Occipital lobe (tissue), 3 donors: ENCODE data around the gene DDI2. TPM values are rescaled to one million over a fixed set of nuclear protein-coding genes. Genes with fewer than 3 reads are reported as not detected.
A peak's percentile ranks its signal among the peaks of the same experiment; 100 is the strongest.

Experiments
- DNase-seq: peaks from one replicate; lab custom pipeline; 2025; lab: John Stamatoyannopoulos, UW
- small RNA-seq: library from RNA; depleted of rRNA; stranded (forward); fragments of <200 nt; gene quantifications from one replicate; pipeline ENCODE3, GENCODE V24; 2014
- total RNA-seq: library from RNA; depleted of rRNA; stranded (reverse); fragments of >200 nt; gene quantifications from one replicate; pipeline ENCODE4 v1.2.3, GENCODE V29; 2014

Gene DDI2
- total RNA-seq, 1 donor from 2014 or later = 20.9 TPM

DNA sequence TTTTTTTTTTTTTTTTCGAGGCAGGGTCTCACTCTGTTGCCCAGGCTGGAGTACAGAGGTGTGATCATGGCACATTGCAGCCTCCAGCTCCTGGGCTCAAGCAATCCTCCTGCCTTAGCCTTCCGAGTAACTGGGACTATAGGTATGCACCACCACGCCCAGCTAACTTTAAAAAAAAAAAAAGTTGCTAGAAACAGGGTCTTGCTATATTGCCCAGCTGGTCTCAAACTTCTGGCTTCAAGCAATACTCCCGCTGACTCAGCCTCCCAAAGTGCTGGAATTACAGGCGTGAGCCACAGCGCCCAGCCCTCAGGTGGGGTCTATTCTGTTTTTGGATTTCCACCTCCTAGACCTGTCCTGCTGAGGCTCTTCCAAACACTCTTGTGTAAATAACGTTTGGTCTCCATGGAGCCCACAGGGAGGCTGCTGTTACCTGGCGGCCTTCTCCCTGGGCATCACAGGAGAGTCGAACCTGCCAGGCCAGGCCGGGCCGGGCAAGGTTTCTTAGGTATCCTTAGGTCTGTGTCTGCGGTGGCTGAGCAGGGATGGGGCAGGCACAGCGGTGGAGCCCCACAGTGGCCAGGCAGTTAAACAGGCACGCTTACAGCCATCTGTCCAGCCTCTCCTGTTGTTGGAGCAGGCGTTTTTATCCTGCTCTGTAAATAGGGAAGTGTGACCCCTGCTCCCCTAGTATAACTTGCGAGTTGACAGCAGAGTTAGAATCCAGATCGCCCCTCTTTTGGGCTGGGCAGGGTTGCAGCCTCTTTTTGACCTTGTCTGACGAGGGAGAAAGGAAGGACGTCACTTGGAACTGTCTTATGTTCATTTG, 85.7 kb downstream of the DDI2 start:
- no peak for DNase-seq

DNA sequence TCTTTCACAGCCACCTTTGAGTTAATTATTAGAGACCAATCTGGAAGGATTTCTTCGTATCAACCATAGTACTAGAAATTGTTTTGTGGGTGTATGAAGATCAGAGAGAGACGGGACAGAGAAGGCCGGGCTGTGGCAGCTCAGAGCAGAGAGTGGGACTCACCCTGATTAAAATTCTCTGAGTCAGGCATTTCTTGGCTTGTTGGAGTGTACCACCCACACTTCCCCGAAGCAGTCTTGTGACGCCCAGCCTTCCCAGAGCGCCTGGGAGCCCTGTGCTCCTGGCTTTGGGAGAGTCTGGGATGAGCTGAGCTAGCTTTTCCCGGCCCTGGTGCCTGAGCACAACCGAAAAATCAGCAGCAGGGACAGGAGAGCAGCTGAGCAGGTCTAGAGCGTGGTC, 86.3 kb downstream of the DDI2 start:
- peak; percentile 81 for DNase-seq

DNA sequence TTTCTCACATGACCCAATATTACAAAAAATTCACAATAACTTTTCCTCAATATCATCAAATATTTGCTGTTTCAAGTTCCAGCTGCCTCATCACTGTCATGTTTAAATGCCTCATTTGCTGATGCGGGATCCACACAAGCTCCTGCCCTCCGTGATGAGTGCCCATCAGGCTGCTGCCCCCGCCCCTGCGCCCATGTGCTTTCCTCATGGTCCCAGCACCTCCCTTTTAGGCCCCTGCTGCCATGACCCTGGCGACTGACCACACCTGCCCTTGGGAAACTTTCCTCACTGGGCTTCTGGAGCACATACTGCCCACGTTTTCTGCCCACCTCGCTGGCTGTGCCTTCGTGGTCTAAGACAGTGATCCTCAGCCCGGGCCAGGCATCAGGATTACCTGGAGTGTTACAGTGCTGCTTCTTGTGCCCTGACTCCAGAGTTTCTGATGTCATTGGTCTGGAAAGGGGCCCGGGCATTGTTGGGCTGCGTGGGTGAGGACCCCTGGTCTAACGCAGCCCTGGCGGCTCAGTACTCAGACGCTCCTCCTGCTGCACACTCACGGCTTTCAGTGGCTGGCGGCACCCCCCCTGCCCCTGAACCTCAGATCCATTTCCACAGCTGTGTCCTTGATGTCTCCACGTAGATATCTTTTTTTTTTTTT, 87.4 kb downstream of the DDI2 start:
- no peak for DNase-seq

DNA sequence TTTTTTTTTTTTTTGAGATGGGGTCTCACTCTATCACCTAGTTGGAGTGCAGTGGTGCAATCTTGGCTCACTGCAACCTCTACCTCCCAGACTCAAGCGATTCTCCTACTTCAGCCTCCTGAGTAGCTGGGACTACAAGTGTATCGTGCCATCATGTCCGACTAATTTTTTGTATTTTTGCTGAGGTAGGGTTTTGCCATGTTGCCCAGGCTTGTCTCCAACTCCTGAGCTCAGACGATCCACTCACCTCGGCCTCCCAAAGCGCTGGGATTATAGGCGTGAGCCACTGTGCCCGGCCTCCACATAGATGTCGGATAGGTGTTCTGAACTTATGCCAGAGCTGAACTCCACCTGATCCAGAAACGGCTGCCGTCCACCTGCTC, 87.9 kb downstream of the DDI2 start:
- no peak for DNase-seq

DNA sequence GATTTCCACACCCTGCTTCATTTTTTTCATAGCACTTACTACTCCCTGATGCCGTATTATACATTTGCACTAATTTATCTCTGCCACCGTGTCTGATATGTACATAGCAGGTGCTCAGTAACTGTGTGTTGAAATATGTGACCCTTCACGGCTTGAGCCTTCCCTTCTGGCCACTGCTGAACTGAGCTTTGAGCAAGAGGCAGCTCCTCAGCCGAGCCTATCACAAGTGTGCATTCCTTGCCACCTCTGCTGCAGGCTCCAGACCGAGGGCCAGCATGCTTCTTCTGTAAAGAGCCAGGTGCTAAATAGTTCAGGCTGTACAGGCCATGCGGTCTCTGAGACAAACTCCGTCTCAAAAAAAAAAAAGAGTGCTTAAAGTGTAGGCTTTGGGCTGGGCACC, 89.5 kb downstream of the DDI2 start:
- DNase-seq = no peak

DNA sequence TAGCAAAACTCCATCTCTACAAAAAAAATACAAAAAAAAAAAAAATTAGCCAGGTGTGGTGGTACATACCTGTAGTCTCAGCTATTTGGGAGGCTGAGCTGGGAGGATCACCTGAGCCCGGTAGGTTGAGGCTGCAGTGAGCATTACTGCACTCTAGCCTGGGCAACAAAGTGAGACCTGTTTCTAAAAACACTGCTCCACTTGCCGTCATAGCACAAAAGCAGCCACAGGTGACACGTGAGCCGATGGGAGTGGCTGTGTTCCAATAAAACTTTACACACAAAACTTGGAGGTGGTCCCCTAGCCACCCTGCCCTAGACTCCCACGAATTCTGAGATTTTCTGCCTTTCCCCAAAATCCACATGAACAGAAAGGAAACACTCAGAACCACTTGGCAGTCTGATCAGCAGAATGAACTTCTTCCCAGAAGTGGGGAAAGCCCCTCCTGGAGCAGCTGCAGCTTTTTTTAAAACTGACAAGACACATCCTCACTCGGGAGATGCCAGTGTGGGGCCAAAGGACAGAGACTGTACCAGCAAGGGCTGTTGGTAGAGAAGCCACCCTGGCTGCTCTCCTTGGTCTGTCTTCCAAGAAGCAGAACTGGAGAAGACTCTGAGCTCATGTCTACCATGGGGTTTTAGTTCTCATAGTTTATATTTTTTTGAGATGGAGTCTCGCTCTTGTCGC, 90.1 kb downstream of the DDI2 start:
- DNase-seq = no peak

DNA sequence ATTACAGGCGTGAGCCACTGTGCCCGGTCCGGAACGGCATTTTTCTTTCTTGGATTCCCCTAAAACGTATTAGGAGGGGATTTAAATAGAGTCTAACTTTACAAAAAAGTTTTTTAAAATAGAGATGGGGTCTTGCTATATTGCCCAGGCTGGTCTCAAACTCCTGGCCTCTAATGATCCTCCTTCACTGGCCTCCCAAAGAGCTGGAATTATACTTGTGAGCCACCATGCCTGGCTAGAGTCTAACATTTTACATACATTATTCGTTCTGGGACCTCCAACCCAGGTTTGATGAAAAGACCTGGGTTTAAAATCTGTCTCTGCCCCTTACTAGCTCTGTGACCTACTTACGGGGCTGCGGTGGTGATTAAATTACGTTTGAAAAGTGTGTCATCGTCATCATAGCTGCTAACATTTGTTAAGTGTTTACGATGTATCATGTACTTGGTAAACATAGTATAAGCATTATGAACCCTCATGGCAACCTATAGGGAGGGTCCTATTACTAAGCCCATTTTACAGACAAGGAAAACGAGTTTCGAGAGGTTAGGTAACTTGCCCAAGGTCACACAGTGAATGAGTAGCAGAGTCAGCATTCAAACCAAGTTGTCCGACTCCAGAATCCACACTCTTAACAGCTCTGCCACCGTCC, 91.4 kb downstream of the DDI2 start:
- no peak for DNase-seq

DNA sequence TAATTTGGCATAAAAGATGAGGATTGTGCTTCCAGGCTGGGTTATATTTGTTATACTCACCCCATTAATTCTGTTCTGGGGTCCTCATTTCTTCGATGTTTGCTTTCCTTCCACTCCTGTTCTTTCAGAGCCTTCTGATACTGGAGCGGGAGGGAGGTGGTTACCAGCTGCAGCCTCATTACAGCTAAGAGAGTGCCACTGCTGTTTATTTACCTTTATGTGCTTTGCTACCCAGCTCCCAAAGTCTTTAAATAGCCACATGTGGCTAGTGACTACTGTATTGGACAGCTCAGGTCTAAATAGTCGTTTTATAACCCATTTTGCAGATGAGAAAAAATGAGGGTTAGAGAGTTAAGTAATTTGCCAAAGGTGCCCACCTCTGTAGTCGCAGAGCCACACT, 92.0 kb downstream of the DDI2 start:
- DNase-seq = no peak

DNA sequence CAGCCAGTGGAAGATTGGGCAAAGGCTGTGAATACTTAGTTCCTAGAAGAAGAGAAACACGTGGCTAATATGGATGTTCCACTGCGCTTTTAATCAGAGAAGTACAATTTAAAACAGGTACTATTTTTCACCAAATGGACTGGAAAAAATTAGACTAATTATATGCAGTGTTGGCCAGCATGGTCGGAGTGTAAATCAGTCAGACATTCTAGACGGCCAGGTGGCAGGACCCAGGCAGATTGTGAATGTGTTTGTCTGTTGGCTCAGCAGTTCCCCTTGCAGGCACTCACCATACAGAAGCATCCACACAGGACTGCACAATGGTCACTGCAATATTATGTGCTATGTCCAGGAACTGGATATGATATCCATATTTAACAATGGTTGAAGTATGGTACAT, 94.9 kb downstream of the DDI2 start:
- DNase-seq = no peak

DNA sequence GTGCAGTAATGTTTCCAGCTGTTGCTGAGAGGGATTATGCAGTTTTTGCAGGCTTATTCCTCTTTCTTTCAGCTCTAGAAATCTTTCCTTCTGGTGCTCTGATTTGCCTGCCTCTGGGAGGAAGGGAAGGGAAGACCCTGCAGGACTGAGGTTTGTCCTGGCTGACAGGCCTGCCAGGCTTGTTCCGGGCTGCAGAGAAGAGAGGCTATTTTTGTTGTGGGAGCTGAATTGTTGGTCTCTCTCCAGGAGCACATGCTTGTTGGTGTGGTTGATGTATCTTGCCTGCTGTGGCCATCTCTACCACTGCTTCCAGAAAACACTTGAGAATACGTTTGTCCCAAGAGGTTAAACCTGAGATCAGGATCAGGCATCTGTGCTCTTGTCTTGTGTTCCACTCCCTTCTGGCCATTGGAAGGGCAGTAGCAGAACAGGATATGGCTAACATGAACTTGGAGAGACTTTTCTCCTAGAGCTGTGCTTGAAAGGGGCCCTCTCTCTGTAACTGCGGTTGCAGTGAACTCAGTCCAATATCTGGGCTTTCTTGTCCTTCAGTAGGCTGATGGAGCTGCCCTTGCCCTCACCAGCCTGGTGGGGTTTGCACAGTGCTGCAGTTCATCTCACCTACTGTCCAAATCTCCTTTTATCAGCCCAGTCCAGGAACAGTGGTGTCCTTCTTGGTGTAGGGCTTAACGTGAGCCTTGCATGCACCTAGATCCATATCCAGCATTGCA, 97.3 kb downstream of the DDI2 start:
- peak; percentile 43 for DNase-seq

DNA sequence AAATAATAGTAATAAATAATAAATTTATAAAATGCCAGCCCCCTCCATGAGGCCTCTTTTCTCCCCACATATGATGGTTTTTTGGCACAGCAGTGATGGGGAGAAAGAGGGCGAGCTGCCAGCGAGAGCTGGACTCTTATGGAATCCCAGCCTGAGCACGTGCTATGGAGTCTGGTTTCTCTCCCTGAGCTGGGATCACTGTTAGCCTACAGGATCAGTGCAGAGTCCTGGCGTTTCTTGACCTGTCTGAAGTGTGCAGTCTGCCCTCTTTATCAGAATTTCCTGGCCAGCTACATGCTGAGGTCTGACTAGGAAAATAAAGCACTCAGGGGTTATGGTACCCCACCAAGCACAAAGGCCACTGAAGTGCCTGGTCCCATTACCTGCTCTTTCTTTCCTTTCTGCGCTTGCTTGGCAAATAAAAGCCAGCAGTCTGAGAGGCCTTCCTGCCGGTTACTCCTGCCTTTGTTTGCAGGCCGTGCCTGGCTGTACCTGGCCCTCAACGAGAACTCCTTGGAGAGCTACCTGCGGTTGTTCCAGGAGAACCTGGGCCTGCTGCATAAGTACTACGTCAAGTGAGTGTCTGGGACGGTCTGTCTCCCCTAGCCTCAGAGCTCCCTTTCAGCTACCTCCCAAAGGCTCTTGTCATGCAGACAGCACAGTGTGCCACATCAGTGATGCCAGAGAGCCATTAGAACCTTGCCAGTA, 100.3 kb downstream of the DDI2 start:
- DNase-seq = no peak

DNA sequence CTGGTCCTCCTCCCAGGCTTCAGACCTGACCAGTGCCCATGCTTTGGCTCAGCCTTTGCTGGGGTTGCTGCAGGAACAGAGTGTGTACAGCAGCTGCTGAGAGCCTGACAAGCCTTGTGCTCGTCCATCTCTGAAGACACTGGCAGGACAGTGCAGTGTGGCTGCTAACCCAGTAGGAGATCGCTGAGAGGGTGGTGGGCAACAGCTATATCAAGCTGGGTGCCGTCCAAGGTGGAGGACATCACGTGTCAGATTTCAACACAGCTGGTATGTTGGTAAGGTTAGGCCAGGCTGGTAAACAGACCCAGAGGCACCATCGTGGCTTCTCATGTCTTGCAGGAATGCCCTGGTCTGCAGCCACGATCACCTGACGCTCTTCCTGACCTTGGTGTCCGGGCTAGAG, 100.9 kb downstream of the DDI2 start:
- DNase-seq = no peak

Small RNA genes within 50 kb of the gene (small RNA-seq; reads per million reads assigned to genes)
- gene AL121992.2 (not detected), gene CD24P1 (not detected), gene RNU7-179P (not detected)

Other genes with a start within 250 kb of the DDI2 start
- 8.3 TPM for gene EFHD2, start 207.6 kb upstream of the DDI2 start, total RNA-seq
- gene CTRC, start 179.0 kb upstream of the DDI2 start, total RNA-seq = not detected
- gene CELA2A, start 160.7 kb upstream of the DDI2 start, total RNA-seq = not detected
- gene CELA2B, start 141.4 kb upstream of the DDI2 start, total RNA-seq = not detected
- 2.3 TPM for gene CASP9, start 93.2 kb upstream of the DDI2 start, total RNA-seq
- 13.1 TPM for gene DNAJC16, start 90.6 kb upstream of the DDI2 start, total RNA-seq
- gene AGMAT, start 32.4 kb upstream of the DDI2 start, total RNA-seq = 0.47 TPM
- 36.8 TPM for gene PLEKHM2, start 66.9 kb downstream of the DDI2 start, total RNA-seq
- 1.2 TPM for gene SLC25A34, start 118.8 kb downstream of the DDI2 start, total RNA-seq
- not detected for gene TMEM82, start 125.0 kb downstream of the DDI2 start, total RNA-seq
- 11.4 TPM for gene FBLIM1, start 141.3 kb downstream of the DDI2 start, total RNA-seq
- 2.7 TPM for gene UQCRHL, start 190.2 kb downstream of the DDI2 start, total RNA-seq
- gene SPEN, start 230.2 kb downstream of the DDI2 start, total RNA-seq = 80.0 TPM